Immature natural killer cell (primary cell): ENCODE results near the gene EBLN2. TPM values are rescaled to one million over a fixed set of nuclear protein-coding genes. Genes with fewer than 3 reads are reported as not detected.
"Not testable (repeated sequence)": the region's sequence is repeated elsewhere in the genome, so short reads cannot be mapped to it uniquely, and the experiment has no call there.

ENCODE experiments used
- DNase-seq, 3 donors: peaks; one replicate each; pipeline ENCODE4 v3.0.0; 2022; ENCODE audit warnings: mixed read lengths in 1 of 3
- H3K27ac Mint-ChIP-seq, 6 donors: one replicate each; pipeline ENCODE4 v1.8.0; 2020; ENCODE audit warnings: mixed read lengths in 6 of 6, mild to moderate bottlenecking in 5 of 6, inconsistent platforms in 4 of 6, moderate library complexity in 3 of 6
- H3K27me3 Mint-ChIP-seq, 3 donors: one replicate each; pipeline ENCODE4 v1.8.0; 2020 to 2021; ENCODE audit warnings: low read depth in 3 of 3, mild to moderate bottlenecking in 3 of 3, mixed read lengths in 3 of 3, moderate library complexity in 3 of 3, inconsistent platforms in 1 of 3
- H3K36me3 Mint-ChIP-seq, 3 donors: one replicate each; pipeline ENCODE4 v1.8.0; 2020; ENCODE audit warnings: mixed read lengths in 3 of 3, inconsistent platforms in 2 of 3, mild to moderate bottlenecking in 2 of 3
- H3K4me1 Mint-ChIP-seq, 2 donors: one replicate each; pipeline ENCODE4 v1.8.0; 2020; ENCODE audit warnings: inconsistent platforms in 2 of 2, mild to moderate bottlenecking in 2 of 2, mixed read lengths in 2 of 2, moderate library complexity in 1 of 2
- H3K4me3 Mint-ChIP-seq, 5 donors: one replicate each; pipeline ENCODE4 v1.8.0; 2020; ENCODE audit warnings: mild to moderate bottlenecking in 5 of 5, mixed read lengths in 5 of 5, inconsistent platforms in 3 of 5, moderate library complexity in 3 of 5
- H3K9me3 Mint-ChIP-seq, 6 donors: one replicate each; pipeline ENCODE4 v1.8.0; 2020; ENCODE audit warnings: mild to moderate bottlenecking in 6 of 6, mixed read lengths in 6 of 6, inconsistent platforms in 4 of 6, moderate library complexity in 3 of 6
- polyA plus RNA-seq, 3 donors: library from polyadenylated mRNA; unstranded; fragments of 300-500 nt; fragmentation: Illumina TruSeq; gene quantifications; one replicate each; pipeline ENCODE4 v1.2.3, GENCODE V29; 2021

Gene EBLN2
- polyA plus RNA-seq, 3 donors from 2014 or later = 0.16 to 2.1 (median 0.18) TPM

GRCh38 chr3:73043414-73043813 is 18.0 kb upstream of the EBLN2 start:
- DNase-seq = no peak
- H3K36me3 Mint-ChIP-seq = no peaks in the 10 kb centered on the region
- H3K4me3 Mint-ChIP-seq = no peak overlapping the region
- no peaks in the 10 kb centered on the region for H3K27me3 Mint-ChIP-seq
- no peaks in the 10 kb centered on the region for H3K9me3 Mint-ChIP-seq
- H3K4me1 Mint-ChIP-seq = peaks cover 56 to 68% of the 10 kb centered on the region in 2 donors
- H3K27ac Mint-ChIP-seq = peak overlapping the region in 1 of 6 donors; percentile 23

- Mint-ChIP-seq H3K36me3 (no peaks in the 10 kb centered on the region), H3K9me3 (no peaks in the 10 kb centered on the region), H3K27me3 (no peaks in the 10 kb centered on the region), H3K4me1 (peaks cover 54 to 74% of the 10 kb centered on the region in 2 donors), H3K4me3 (no peak overlapping the region), H3K27ac (no peak overlapping the region)
- no peak for DNase-seq
Measured at GRCh38 chr3:73045391-73045790, 16.1 kb upstream of the EBLN2 start.

- Mint-ChIP-seq H3K4me1 (peaks cover 51 to 70% of the 10 kb centered on the region in 2 donors), H3K9me3 (no peaks in the 10 kb centered on the region), H3K36me3 (no peaks in the 10 kb centered on the region), H3K27me3 (no peaks in the 10 kb centered on the region), H3K4me3 (no peak overlapping the region), H3K27ac (no peak overlapping the region)
- no peak for DNase-seq
Measured at GRCh38 chr3:73046195-73046594, 15.3 kb upstream of the EBLN2 start.

GRCh38 chr3:73049319-73049718 is 12.1 kb upstream of the EBLN2 start:
- Mint-ChIP-seq H3K27me3 (peaks cover 0 to 2% (median 0%) of the 10 kb centered on the region in 3 donors), H3K9me3 (no peaks in the 10 kb centered on the region), H3K36me3 (peaks cover 0 to 2% (median 0%) of the 10 kb centered on the region in 3 donors), H3K27ac (no peak overlapping the region), H3K4me1 (peaks cover 32 to 62% of the 10 kb centered on the region in 2 donors), H3K4me3 (no peak overlapping the region)
- DNase-seq = no peak

- Mint-ChIP-seq H3K9me3 (no peaks in the 10 kb centered on the region), H3K27ac (peak overlapping the region in 2 of 6 donors; percentile 20 to 61), H3K4me1 (peaks cover 17 to 48% of the 10 kb centered on the region in 2 donors), H3K27me3 (peaks cover 0 to 2% (median 0%) of the 10 kb centered on the region in 3 donors), H3K4me3 (no peak overlapping the region), H3K36me3 (peaks cover 0 to 2% (median 0%) of the 10 kb centered on the region in 3 donors)
- no peak for DNase-seq
Measured at GRCh38 chr3:73052857-73053256, 8.6 kb upstream of the EBLN2 start.

- peaks cover 0 to 2% (median 0%) of the 10 kb centered on the region in 3 donors for H3K27me3 Mint-ChIP-seq
- H3K4me1 Mint-ChIP-seq = peaks cover 18 to 42% of the 10 kb centered on the region in 2 donors
Measured at GRCh38 chr3:73055583-73055982, 5.9 kb upstream of the EBLN2 start.

GRCh38 chr3:73056014-73056844 is 5.2 kb upstream of the EBLN2 start:
- peaks cover 17 to 41% of the 10 kb centered on the region in 2 donors for H3K4me1 Mint-ChIP-seq
- peak overlapping the region in 4 of 6 donors; percentile 4 to 60 (median 32) for H3K27ac Mint-ChIP-seq
- DNase-seq = peak; percentile 10 to 36 (median 30)
- H3K36me3 Mint-ChIP-seq = peaks cover 0 to 3% (median 2%) of the 10 kb centered on the region in 3 donors
- H3K4me3 Mint-ChIP-seq = no peak overlapping the region
- peaks cover 0 to 2% (median 0%) of the 10 kb centered on the region in 3 donors for H3K27me3 Mint-ChIP-seq
- H3K9me3 Mint-ChIP-seq = no peaks in the 10 kb centered on the region

More at GRCh38 chr3:73055583-73055982, 5.9 kb upstream of the EBLN2 start:
- Mint-ChIP-seq H3K4me3 (no peak overlapping the region), H3K36me3 (peaks cover 0 to 3% (median 2%) of the 10 kb centered on the region in 3 donors), H3K9me3 (no peaks in the 10 kb centered on the region), H3K27ac (peak overlapping the region in 2 of 6 donors; percentile 4 to 38)
- no peak for DNase-seq

GRCh38 chr3:73056845-73057150 is 4.7 kb upstream of the EBLN2 start:
- no peak overlapping the region for H3K27ac Mint-ChIP-seq
- no peak for DNase-seq
- peaks cover 17 to 39% of the 10 kb centered on the region in 2 donors for H3K4me1 Mint-ChIP-seq
- peaks cover 0 to 2% (median 0%) of the 10 kb centered on the region in 3 donors for H3K27me3 Mint-ChIP-seq
- no peaks in the 10 kb centered on the region for H3K9me3 Mint-ChIP-seq
- no peak overlapping the region for H3K4me3 Mint-ChIP-seq
- H3K36me3 Mint-ChIP-seq = peaks cover 0 to 4% (median 3%) of the 10 kb centered on the region in 3 donors

GRCh38 chr3:73060302-73060723 is 1.1 kb upstream of the EBLN2 start:
- Mint-ChIP-seq H3K27ac (peak overlapping the region in 2 of 6 donors; percentile 7 to 40), H3K4me1 (peaks cover 13 to 21% of the 10 kb centered on the region in 2 donors), H3K4me3 (no peak overlapping the region), H3K9me3 (no peaks in the 10 kb centered on the region), H3K36me3 (peaks cover 5 to 26% (median 14%) of the 10 kb centered on the region in 3 donors), H3K27me3 (no peaks in the 10 kb centered on the region)
- DNase-seq = no peak

- not testable (repeated sequence) for DNase-seq, H3K27ac Mint-ChIP-seq, H3K4me1 Mint-ChIP-seq, H3K4me3 Mint-ChIP-seq, H3K27me3 Mint-ChIP-seq, H3K9me3 Mint-ChIP-seq
- H3K36me3 Mint-ChIP-seq = peaks cover 3 to 34% (median 23%) of the 10 kb centered on the region in 3 donors
Measured at GRCh38 chr3:73066243-73066642, 4.8 kb downstream of the EBLN2 start.

GRCh38 chr3:73068419-73068818 is 7.0 kb downstream of the EBLN2 start:
- peaks cover 20 to 30% of the 10 kb centered on the region in 2 donors for H3K4me1 Mint-ChIP-seq
- peak overlapping the region in 1 of 6 donors; percentile 21 for H3K27ac Mint-ChIP-seq
- DNase-seq = no peak
- no peaks in the 10 kb centered on the region for H3K9me3 Mint-ChIP-seq
- no peak overlapping the region for H3K4me3 Mint-ChIP-seq
- H3K27me3 Mint-ChIP-seq = peaks cover 0 to 2% (median 0%) of the 10 kb centered on the region in 3 donors
- peaks cover 3 to 21% (median 20%) of the 10 kb centered on the region in 3 donors for H3K36me3 Mint-ChIP-seq

- peaks cover 24 to 33% of the 10 kb centered on the region in 2 donors for H3K4me1 Mint-ChIP-seq
Measured at GRCh38 chr3:73069187-73069586, 7.7 kb downstream of the EBLN2 start.

GRCh38 chr3:73069775-73070444 is 8.5 kb downstream of the EBLN2 start:
- H3K27ac Mint-ChIP-seq = peak overlapping the region in 2 of 6 donors; percentile 6 to 7
- H3K9me3 Mint-ChIP-seq = no peaks in the 10 kb centered on the region
- DNase-seq = no peak
- H3K36me3 Mint-ChIP-seq = peaks cover 3 to 13% (median 12%) of the 10 kb centered on the region in 3 donors
- peaks cover 0 to 2% (median 0%) of the 10 kb centered on the region in 3 donors for H3K27me3 Mint-ChIP-seq
- H3K4me1 Mint-ChIP-seq = peaks cover 31 to 40% of the 10 kb centered on the region in 2 donors
- no peak overlapping the region for H3K4me3 Mint-ChIP-seq

More at GRCh38 chr3:73069187-73069586, 7.7 kb downstream of the EBLN2 start:
- Mint-ChIP-seq H3K36me3 (peaks cover 3 to 21% (median 19%) of the 10 kb centered on the region in 3 donors), H3K27me3 (peaks cover 0 to 2% (median 0%) of the 10 kb centered on the region in 3 donors), H3K9me3 (no peaks in the 10 kb centered on the region), H3K27ac (no peak overlapping the region), H3K4me3 (no peak overlapping the region)
- DNase-seq = no peak
